Right renal pelvis (tissue), 4 donors: ENCODE results near the gene SLC19A1. TPM values are rescaled to one million over a fixed set of nuclear protein-coding genes. Genes with fewer than 3 reads are reported as not detected.

ENCODE experiments used
- DNase-seq, 4 donors: peaks; one replicate each; pipeline ENCODE4 v3.0.0-alpha.2; 2013; ENCODE audit warnings: low read depth in 4 of 4, low spot score in 3 of 4, missing footprints in 1 of 4
- polyA plus RNA-seq, 4 donors: library from polyadenylated mRNA; unstranded; fragments of 120-200 nt; gene quantifications; one replicate each; pipeline ENCODE4 v1.2.1, GENCODE V29; 2013; ENCODE audit not compliant: insufficient read length in 4 of 4

The SLC19A1 gene
- polyA plus RNA-seq, 4 donors, result 38.0 to 66.1 (median 60.4) TPM

GRCh38 chr21:45449658-45450422, 92.4 kb downstream of the SLC19A1 start:
- no peak for DNase-seq

- DNase-seq, result no peak
Measured at GRCh38 chr21:45448810-45449657, 93.2 kb downstream of the SLC19A1 start.

GRCh38 chr21:45448283-45448809, 93.9 kb downstream of the SLC19A1 start:
- no peak for DNase-seq

Other genes with a start within 250 kb of the SLC19A1 start
- gene COL18A1, start 137.3 kb downstream of the SLC19A1 start, polyA plus RNA-seq, result 100 to 1,000 TPM; 135 to 240 (median 143) TPM
- gene PCBP3, start 101.3 kb upstream of the SLC19A1 start, polyA plus RNA-seq, result 1 to 10 TPM; 1.2 to 2.2 (median 1.5) TPM